Epithelial cell of proximal tubule (primary cell): ENCODE data around the gene RPS3. TPM values are rescaled to one million over a fixed set of nuclear protein-coding genes. Genes with fewer than 3 reads are reported as not detected.

Experiments
- DNase-seq: peaks from one replicate; pipeline ENCODE4 v3.0.0-alpha.2; 2011; ENCODE audit warnings: low read depth
- H3K4me3 ChIP-seq: 2 replicates; pipeline ENCODE4 v1.5.1; 2011; ENCODE audit warnings: low read depth, mild to moderate bottlenecking, low read length
- CTCF ChIP-seq: conservative IDR thresholded peaks from 2 replicates; pipeline ENCODE4 v1.5.1; 2012; ENCODE audit warnings: low read depth, mild to moderate bottlenecking, low read length
- total RNA-seq: library from RNA; depleted of rRNA; stranded (reverse); fragments of >200 nt; gene quantifications from 2 replicates; pipeline ENCODE4 v1.2.3, GENCODE V29; 2015

RPS3 gene
- 3,041 and 3,442 TPM in 2 replicates for total RNA-seq

GRCh38 chr11:75399344-75400145 is at the start of gene RPS3:
Gene RPS3 (plus strand): TSS chr11:75399518. CDS start chr11:75399548, 30 bp downstream.
- peak; percentile 22 for TF ChIP-seq CTCF
- DNase-seq, result no peak
- H3K4me3 ChIP-seq, result peak within 1 kb of the TSS; percentile 96

DNA sequence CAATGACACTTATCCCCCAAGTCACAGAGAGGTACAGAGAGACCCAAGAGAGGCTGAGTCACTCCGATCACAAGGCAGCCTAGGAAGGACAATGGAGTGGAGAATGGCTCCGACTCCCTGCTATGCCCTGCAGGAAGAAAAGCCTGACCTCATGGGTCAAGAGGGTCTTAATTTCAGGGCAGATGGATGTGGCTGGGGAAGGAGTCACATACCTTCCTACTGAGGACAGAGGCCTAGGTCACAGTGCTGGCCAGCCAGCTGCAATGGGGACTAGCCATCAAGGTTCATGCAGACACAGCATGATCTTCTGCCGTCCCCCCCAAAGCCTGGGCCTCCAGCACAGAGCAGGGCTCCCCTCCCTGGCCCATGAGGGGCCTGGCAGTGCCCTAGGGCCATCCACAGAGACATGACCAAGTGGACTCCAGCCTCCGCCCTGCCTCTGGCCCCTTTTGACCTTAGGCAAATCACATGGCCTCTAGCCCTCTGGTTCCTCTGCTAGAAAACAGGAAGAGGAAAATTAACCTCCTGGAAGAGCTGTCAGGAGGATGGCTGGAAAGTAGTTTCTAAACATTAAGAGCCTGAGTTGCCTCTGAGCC is 49.7 kb upstream of the RPS3 start:
- TF ChIP-seq CTCF, result no peak
- H3K4me3 ChIP-seq, result no peak overlapping the region
- no peak for DNase-seq

GRCh38 chr11:75350122-75350742 is 49.1 kb upstream of the RPS3 start:
- TF ChIP-seq CTCF, result no peak
- no peak for DNase-seq
- H3K4me3 ChIP-seq, result no peak overlapping the region

DNA sequence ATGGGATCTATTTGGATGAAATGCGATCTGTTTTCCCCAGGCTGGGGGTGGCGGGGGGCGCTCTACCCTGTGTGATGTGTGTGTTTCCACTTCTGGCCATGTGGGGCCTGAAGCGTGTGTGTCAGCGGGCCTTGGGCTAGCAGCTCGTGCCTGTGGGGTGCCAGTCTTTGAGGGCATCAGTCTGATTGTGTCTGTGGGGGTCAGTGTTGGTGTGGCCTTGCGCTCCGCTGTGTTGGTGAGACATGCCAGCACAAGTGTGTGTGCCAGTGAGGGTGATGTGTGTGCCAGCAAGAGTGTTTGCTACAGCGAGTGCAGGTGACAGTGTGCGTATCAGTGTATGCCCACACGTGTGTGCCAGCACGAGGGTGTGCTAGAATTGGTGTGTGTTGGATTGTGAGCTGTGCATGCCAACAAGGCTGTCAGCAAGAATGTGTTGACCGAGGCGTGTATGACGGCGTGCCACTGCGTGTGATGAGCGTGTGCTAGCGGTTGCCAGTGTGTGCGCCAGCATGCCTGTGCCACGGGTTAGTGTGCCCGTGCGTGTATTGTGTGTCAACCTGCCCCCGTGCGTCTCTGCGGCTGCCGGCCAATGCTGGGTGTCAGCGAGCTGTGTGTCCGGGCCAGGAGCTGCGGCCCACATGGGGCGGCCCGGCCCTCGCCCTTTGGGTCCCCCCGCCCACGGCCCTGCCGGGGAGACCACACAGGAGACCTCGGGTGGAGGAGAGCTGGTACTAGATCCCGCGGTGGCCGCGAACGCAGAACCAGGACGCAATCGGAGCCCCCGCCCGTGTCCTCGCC is 48.4 kb upstream of the RPS3 start:
- no peak for DNase-seq
- H3K4me3 ChIP-seq, result peak overlapping the region; percentile 69
- peak; percentile 11 for TF ChIP-seq CTCF

DNA sequence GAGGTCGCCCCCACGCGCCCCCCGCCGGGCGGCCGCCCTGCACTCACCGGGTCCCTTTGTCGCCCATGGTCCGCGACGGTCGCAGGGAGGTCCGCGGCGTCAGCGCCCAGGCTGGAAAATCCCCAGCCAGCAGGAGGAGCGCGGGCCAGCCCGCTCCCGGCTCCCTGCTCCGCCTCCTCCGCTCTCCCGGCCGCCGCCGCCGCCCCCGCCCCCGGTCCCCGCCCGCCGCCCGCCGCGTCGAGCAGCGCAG is 47.9 kb upstream of the RPS3 start, which contains the start of gene ARRB1:
TSS of gene ARRB1 (minus strand) at position 121 of the 250 bp plus-strand sequence. CDS start at position 67, 54 bp downstream.
- no peak for TF ChIP-seq CTCF
- H3K4me3 ChIP-seq, result peak within 1 kb of the TSS; percentile 69
- no peak for DNase-seq

DNA sequence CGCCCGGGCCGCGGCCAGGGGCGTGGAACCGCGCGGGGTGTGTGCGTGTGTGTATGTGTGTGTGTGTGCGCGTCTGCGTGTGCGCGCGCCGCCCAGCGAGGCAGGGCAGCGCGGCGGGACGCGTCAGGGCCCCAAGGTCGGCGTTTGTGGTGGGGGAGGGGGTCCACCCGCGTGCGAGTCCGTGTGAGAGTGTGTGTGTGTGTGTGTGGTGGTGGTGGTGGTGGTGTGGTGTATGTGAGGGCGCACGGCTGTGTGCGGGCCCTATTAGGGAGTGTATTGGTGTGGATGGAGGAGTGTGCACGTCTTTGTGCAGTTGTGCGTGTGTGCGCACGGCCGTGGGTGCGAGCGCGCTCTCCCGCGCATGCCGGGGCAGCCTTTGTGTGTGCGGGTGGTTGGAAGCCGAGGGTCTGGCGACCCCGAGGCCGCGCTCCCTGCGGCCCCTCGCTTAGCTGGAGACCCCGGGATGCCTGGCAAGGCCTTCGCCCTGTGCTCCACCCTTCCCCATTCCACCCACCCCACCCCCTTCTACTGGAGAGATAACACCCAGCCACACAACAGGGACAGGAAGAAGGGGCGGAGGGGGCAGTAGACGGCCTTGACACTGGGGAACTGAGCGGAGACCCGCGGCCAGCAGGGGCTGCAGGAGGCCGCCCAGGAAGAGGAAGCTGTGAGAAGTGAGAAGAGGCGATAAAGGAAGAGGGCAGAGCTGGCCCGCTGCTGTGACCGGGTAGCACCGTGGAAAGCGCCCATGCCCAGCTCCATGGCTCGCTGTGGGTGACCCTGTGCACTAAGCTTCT is 47.3 kb upstream of the RPS3 start:
- DNase-seq, result no peak

More for the DNA sequence above, 47.3 kb upstream of the RPS3 start:
- H3K4me3 ChIP-seq, result peak overlapping the region; percentile 69
- no peak for TF ChIP-seq CTCF
